GM12878 (cell line): ENCODE results near the gene UFC1. TPM values are rescaled to one million over a fixed set of nuclear protein-coding genes. Genes with fewer than 3 reads are reported as not detected.

Experiments used
- ASH2L ChIP-seq: fragments of 300-600, 200-600 bp; sonication (generic); IDR thresholded peaks from 2 replicates; pipeline ENCODE4 v1.6.1; 2017; ENCODE audit warnings: low read depth, mild to moderate bottlenecking, borderline replicate concordance
- ATF7 ChIP-seq: fragments of 450-650 bp; IDR thresholded peaks from 2 replicates; pipeline ENCODE4 v1.6.1; 2016; ENCODE audit warnings: low read depth, mild to moderate bottlenecking
- BCL3 ChIP-seq: IDR thresholded peaks from 2 replicates; pipeline ENCODE4 v1.6.1; 2011; ENCODE audit warnings: borderline replicate concordance, low read depth, mild to moderate bottlenecking, moderate library complexity, low read length; ENCODE audit not compliant: insufficient read depth, poor library complexity, severe bottlenecking
- BMI1 ChIP-seq: fragments of 450-650 bp; IDR thresholded peaks from 2 replicates; pipeline ENCODE4 v1.6.1; 2016; ENCODE audit warnings: mild to moderate bottlenecking, moderate library complexity, borderline replicate concordance
- CBX5 ChIP-seq: sonication (generic); IDR thresholded peaks from 2 replicates; pipeline ENCODE4 v1.6.1; 2016; ENCODE audit warnings: low read depth, moderate library complexity, mild to moderate bottlenecking, inconsistent platforms
- CUX1 ChIP-seq: IDR thresholded peaks from 2 replicates; pipeline ENCODE4 v1.6.1; 2012; ENCODE audit warnings: improper control_type of control experiment, low read depth, low read length; ENCODE audit not compliant: insufficient replicate concordance
- HDAC6 ChIP-seq: fragments of 200-600 bp; sonication (generic); IDR thresholded peaks from one replicate; pipeline ENCODE4 v1.8.0; 2017; ENCODE audit warnings: antibody characterized with exemption; ENCODE audit not compliant: unreplicated experiment
- MAX ChIP-seq: IDR thresholded peaks from 2 replicates; pipeline ENCODE4 v1.6.1; 2012; ENCODE audit warnings: low read depth, low read length, improper control_type of control experiment
- NFYB ChIP-seq: IDR thresholded peaks from 2 replicates; pipeline ENCODE4 v1.6.1; 2011; ENCODE audit warnings: low read depth, mild to moderate bottlenecking, low read length, improper control_type of control experiment, moderate library complexity; ENCODE audit not compliant: insufficient read depth
- NR2F1 ChIP-seq: fragments of 450-650 bp; conservative IDR thresholded peaks from 2 replicates; pipeline ENCODE4 v1.6.1; 2017; ENCODE audit warnings: mild to moderate bottlenecking
- SMC3 ChIP-seq: IDR thresholded peaks from 2 replicates; pipeline ENCODE4 v1.6.1; 2011; ENCODE audit warnings: low read length, improper control_type of control experiment, borderline replicate concordance
- TARDBP ChIP-seq: IDR thresholded peaks from 2 replicates; pipeline ENCODE4 v1.6.1; 2016; ENCODE audit warnings: borderline replicate concordance
- WRNIP1 ChIP-seq: IDR thresholded peaks from 2 replicates; pipeline ENCODE4 v1.6.1; 2011; ENCODE audit warnings: low read depth, low read length, improper control_type of control experiment, borderline replicate concordance
- ZNF207 ChIP-seq: fragments of 450-650 bp; IDR thresholded peaks from 2 replicates; pipeline ENCODE4 v1.6.1; 2014; ENCODE audit warnings: antibody characterized with exemption, mild to moderate bottlenecking, borderline replicate concordance
- ZNF592 ChIP-seq: fragments of 450-650 bp; IDR thresholded peaks from 2 replicates; pipeline ENCODE4 v1.6.1; 2017; ENCODE audit warnings: mild to moderate bottlenecking, moderate library complexity
- polyA plus RNA-seq, 11 experiments: library from polyadenylated mRNA; depleted of rRNA in 4 of 11; unstranded in 6 of 11; stranded (reverse) in 5 of 11; fragments of >200 nt; fragmentation: Nextera tagmentation in 4 of 11; fragmentation: Illumina TruSeq in 1 of 11; extraction: Ambion mirVana in 4 of 11; extraction: Trizol in 1 of 11; gene quantifications; 1 replicate in 1 of 11; 2 replicates in 10 of 11; pipeline versions ENCODE4 v1.2.1 to v1.2.3, GENCODE V29; 2011 to 2016; ENCODE audit warnings: inconsistent platforms in 2 of 11, missing spikeins in 2 of 11, low read depth in 1 of 11
- total RNA-seq, 4 experiments: library from RNA; depleted of rRNA in 3 of 4; stranded (reverse); fragments of >200 nt in 3 of 4; fragmentation: Illumina TruSeq in 1 of 4; extraction: Trizol in 1 of 4; gene quantifications; 2 replicates each; pipeline versions ENCODE4 v1.2.1 to v1.2.3, GENCODE V29; 2013 to 2021

Gene UFC1
- total and polyA plus RNA-seq, 10 of the 15 experiments (the other 5 are each of a cell fraction or from before 2014, with no cell fraction given) = 95.9 to 239 (median 151) TPM

- no peak for TF ChIP-seq CUX1
- TF ChIP-seq ASH2L = peak; percentile 59; the same call in 1 of the 2 replicates
- no peak; the same call in 1 of the 2 replicates for TF ChIP-seq BMI1
- TF ChIP-seq BCL3 = no peak
- peak; percentile 87; the same call in 1 of the 2 replicates for TF ChIP-seq ZNF207
- no peak for TF ChIP-seq HDAC6
- TF ChIP-seq ATF7 = peak; percentile 78
- 0 out of 2 replicates have a peak, but pooled peaks have one; percentile 65 for TF ChIP-seq MAX
- TF ChIP-seq SMC3 = no peak
- TF ChIP-seq TARDBP = peak; percentile 70; the same call in 1 of the 2 replicates
- TF ChIP-seq ZNF592 = no peak
- TF ChIP-seq NFYB = no peak
- TF ChIP-seq WRNIP1 = no peak
- no peak; the same call in 1 of the 2 replicates for TF ChIP-seq NR2F1
- no peak for TF ChIP-seq CBX5
Measured at GRCh38 chr1:161153682-161154337, at the start of gene UFC1 (continued).
